Measurements from ENCODE around the gene LRBA. TPM values are rescaled to one million over a fixed set of nuclear protein-coding genes. Genes with fewer than 3 reads are reported as not detected.

The LRBA gene
- total and polyA plus RNA-seq, 9 of the 15 experiments (the other 6 are each of a cell fraction or from before 2014, with no cell fraction given), result 24.2 to 88.7 (median 59.7) TPM

DNA sequence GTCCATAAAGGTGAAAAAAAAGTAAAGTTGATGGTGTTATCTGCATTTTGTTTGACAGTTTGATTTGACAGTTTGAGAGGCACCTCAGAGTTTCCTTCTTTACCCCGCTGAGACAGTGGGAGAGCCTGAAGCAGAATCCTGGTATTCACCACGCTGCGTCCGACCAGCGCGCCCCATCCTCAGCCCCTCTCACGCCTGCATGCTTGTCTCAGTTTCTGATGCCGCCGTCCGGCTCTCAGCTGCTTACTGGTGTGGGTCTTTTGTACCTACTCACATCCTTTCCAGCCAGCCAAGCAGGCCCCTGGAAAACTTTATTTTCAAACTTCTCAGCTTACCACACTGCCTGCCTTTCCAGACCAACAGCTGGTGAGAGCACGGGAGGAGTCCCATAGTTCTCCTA lies 761.7 kb downstream of the LRBA start:
- no peak for ATAC-seq
- FAIRE-seq, result no peak
- H3K4me2 ChIP-seq (ENCODE audit: insufficient read depth, low read length), result no peak overlapping the region
- H3K79me2 ChIP-seq (ENCODE audit: control insufficient read depth, insufficient read depth, low read length), result no peaks in the 10 kb centered on the region
- peaks cover 0 to 7% of the 10 kb centered on the region in 2 experiments; a peak in 2 of 5 replicates for H3K4me1 ChIP-seq (replicated peaks in 1 of 2; ENCODE audit: control insufficient read depth in 2 of 2, insufficient read depth in 2 of 2, low read length in 2 of 2)
- intact Hi-C loops (cut with micrococcal nuclease) (no loop called here), in situ Hi-C loops (cut with MboI) (no loop called here)
- POLR2A ChIA-PET, result no interaction called here
- no peak overlapping the region for H2AFZ ChIP-seq (ENCODE audit: low read depth, low read length)
- H3K27me3 ChIP-seq (ENCODE audit: control insufficient read depth in 2 of 2, insufficient read depth in 2 of 2, low read length in 2 of 2), result no peaks in the 10 kb centered on the region
- CTCF ChIA-PET (ENCODE audit: low intra/inter-chr PET ratio), result no interaction called here
- no peaks in the 10 kb centered on the region for H3K36me3 ChIP-seq (ENCODE audit: control insufficient read depth, insufficient read depth, low read length)
- WGBS (ENCODE audit: insufficient coverage, low coverage, missing lambda C conversion rate), result 72% methylated on average over 11 of the region's 11 CpGs
- TF ChIP-seq, protein P1, sequence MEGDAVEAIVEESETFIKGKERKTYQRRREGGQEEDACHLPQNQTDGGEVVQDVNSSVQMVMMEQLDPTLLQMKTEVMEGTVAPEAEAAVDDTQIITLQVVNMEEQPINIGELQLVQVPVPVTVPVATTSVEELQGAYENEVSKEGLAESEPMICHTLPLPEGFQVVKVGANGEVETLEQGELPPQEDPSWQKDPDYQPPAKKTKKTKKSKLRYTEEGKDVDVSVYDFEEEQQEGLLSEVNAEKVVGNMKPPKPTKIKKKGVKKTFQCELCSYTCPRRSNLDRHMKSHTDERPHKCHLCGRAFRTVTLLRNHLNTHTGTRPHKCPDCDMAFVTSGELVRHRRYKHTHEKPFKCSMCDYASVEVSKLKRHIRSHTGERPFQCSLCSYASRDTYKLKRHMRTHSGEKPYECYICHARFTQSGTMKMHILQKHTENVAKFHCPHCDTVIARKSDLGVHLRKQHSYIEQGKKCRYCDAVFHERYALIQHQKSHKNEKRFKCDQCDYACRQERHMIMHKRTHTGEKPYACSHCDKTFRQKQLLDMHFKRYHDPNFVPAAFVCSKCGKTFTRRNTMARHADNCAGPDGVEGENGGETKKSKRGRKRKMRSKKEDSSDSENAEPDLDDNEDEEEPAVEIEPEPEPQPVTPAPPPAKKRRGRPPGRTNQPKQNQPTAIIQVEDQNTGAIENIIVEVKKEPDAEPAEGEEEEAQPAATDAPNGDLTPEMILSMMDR (IDR thresholded peaks at IDR 0.05 in 2 of 3, conservative IDR thresholded peaks at IDR 0.05 in 1 of 3; ENCODE audit: insufficient read depth in 2 of 3, low read depth in 1 of 3, low read length in 3 of 3), result no peak
- TF ChIP-seq RBM22 (IDR thresholded peaks at IDR 0.05; ENCODE audit: low read depth, low read length, poor library complexity, severe bottlenecking), result no peak
- TF ChIP-seq, protein P2, sequence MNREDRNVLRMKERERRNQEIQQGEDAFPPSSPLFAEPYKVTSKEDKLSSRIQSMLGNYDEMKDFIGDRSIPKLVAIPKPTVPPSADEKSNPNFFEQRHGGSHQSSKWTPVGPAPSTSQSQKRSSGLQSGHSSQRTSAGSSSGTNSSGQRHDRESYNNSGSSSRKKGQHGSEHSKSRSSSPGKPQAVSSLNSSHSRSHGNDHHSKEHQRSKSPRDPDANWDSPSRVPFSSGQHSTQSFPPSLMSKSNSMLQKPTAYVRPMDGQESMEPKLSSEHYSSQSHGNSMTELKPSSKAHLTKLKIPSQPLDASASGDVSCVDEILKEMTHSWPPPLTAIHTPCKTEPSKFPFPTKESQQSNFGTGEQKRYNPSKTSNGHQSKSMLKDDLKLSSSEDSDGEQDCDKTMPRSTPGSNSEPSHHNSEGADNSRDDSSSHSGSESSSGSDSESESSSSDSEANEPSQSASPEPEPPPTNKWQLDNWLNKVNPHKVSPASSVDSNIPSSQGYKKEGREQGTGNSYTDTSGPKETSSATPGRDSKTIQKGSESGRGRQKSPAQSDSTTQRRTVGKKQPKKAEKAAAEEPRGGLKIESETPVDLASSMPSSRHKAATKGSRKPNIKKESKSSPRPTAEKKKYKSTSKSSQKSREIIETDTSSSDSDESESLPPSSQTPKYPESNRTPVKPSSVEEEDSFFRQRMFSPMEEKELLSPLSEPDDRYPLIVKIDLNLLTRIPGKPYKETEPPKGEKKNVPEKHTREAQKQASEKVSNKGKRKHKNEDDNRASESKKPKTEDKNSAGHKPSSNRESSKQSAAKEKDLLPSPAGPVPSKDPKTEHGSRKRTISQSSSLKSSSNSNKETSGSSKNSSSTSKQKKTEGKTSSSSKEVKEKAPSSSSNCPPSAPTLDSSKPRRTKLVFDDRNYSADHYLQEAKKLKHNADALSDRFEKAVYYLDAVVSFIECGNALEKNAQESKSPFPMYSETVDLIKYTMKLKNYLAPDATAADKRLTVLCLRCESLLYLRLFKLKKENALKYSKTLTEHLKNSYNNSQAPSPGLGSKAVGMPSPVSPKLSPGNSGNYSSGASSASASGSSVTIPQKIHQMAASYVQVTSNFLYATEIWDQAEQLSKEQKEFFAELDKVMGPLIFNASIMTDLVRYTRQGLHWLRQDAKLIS (CRISPR knock-in tag; IDR thresholded peaks at IDR 0.05), result no peak
- TF ChIP-seq GABPB1 (CRISPR knock-in tag; IDR thresholded peaks at IDR 0.05), result no peak
- TF ChIP-seq ZNF41 (CRISPR knock-in tag; conservative IDR thresholded peaks at IDR 0.05), result no peak
- no peak overlapping the region for H3K4me3 ChIP-seq
- no peak overlapping the region for H3K9ac ChIP-seq (ENCODE audit: insufficient read depth in 1 of 2, low read depth in 2 of 2, low read length in 2 of 2)
- H4K20me1 ChIP-seq (replicated peaks; ENCODE audit: control insufficient read depth, insufficient read depth, low read length), result no peaks in the 10 kb centered on the region
- H3K9me1 ChIP-seq (ENCODE audit: control insufficient read depth, insufficient read depth, low read length), result no peaks in the 10 kb centered on the region
- no peaks in the 10 kb centered on the region for H3K9me3 ChIP-seq (replicated peaks; ENCODE audit: control insufficient read depth, insufficient read depth, low read depth, low read length)
- no TSS peak for BruUV-seq (replicated peaks)
- DNase-seq (ENCODE audit: extremely low read depth in 1 of 4, low spot score in 3 of 4), result no peak
- H3K27ac ChIP-seq (ENCODE audit: extremely low read depth, low read depth, low read length), result no peak overlapping the region

Measured in K562 (cell line).